ENCODE results near the gene PAM16. TPM values are rescaled to one million over a fixed set of nuclear protein-coding genes. Genes with fewer than 3 reads are reported as not detected.

The PAM16 gene
- total and polyA plus RNA-seq, 4 donors, result 18.3 to 55.3 (median 38.4) TPM

DNA sequence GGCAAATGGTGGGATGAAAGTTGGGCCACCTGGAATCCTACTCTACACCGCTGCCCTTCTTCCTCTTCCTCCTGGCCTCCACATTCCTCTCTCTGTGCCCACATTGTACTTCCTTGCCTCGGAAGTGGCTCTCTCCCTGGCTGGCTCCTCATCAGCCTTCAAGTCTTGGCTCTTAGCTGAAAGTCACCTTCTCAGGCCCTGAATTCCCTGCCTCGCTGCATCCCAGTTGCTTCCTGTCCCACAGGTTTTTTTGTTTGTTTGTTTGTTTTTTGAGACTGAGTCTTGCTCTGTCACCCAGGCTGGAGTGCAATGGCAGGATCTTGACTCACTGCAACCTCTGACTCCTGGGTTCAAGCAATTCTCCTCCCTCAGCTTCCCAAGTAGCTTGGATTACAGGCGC is 2.6 kb upstream of the PAM16 start:
- H3K36me3 ChIP-seq (ENCODE audit: control insufficient read depth, insufficient read depth, low read length), result peaks cover 38% of the 10 kb centered on the region
- no peak overlapping the region for H3K27ac ChIP-seq (ENCODE audit: low read depth, low read length)
- peaks cover 14% of the 10 kb centered on the region for H3K4me1 ChIP-seq (ENCODE audit: control insufficient read depth, insufficient read depth, low read length)
- no peaks in the 10 kb centered on the region for H3K9me3 ChIP-seq (ENCODE audit: control insufficient read depth, insufficient read depth, low read length)
- H3K27me3 ChIP-seq (ENCODE audit: control insufficient read depth, insufficient read depth, low read length), result no peaks in the 10 kb centered on the region
- 89% methylated on average over 2 of the region's 4 CpGs for WGBS (ENCODE audit: insufficient coverage)
- no peak for DNase-seq (ENCODE audit: low read depth in 4 of 6, low spot score in 6 of 6)
- no peak overlapping the region for H3K4me3 ChIP-seq (ENCODE audit: low read depth, low read length)

DNA sequence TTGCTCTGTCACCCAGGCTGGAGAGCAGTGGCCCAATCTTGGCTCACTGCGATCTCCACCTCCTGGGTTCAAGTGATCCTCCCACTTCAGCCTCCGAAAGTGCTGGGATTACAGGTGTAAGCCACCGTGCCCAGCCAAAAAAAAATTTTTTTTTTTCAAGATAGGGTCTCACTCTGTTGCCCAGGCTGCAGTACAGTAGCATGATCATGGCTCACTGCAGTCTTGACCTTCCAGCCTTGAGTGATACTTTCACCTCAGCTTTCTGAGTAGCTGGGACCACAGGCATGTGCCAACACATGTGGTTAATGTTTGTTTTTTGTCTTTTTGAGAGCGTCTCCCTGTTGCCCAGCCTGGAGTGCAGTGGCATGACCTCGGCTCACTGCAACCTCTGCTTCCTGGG is 1.7 kb upstream of the PAM16 start:
- Histone ChIP-seq H3K4me1 (ENCODE audit: control insufficient read depth, insufficient read depth, low read length) (peaks cover 14% of the 10 kb centered on the region), H3K4me3 (ENCODE audit: low read depth, low read length) (no peak overlapping the region), H3K27me3 (ENCODE audit: control insufficient read depth, insufficient read depth, low read length) (no peaks in the 10 kb centered on the region), H3K9me3 (ENCODE audit: control insufficient read depth, insufficient read depth, low read length) (no peaks in the 10 kb centered on the region), H3K27ac (ENCODE audit: low read depth, low read length) (no peak overlapping the region), H3K36me3 (ENCODE audit: control insufficient read depth, insufficient read depth, low read length) (peaks cover 39% of the 10 kb centered on the region)
- 83% methylated on average over 4 of the region's 5 CpGs for WGBS (ENCODE audit: insufficient coverage)
- no peak for DNase-seq (ENCODE audit: low read depth in 4 of 6, low spot score in 6 of 6)

DNA sequence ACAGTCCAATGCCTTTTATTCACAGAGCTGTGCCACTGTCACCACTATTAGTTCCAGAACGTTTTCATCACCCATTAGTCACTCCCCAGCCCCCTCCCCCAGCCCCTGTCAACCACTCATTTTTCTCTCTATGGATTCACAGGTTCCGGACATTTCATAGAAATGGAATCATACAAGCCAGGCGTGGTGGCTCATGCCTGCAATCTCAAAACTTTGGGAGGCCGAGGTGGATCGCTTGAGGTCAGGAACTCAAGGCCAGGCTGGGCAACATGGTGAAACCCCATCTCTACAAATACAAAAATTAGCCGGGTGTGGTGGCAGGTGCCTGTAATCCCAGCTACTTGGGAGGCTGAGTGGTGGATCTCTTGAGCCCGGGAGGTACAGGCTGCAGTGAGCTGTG is 759 bp upstream of the PAM16 start:
- WGBS (ENCODE audit: insufficient coverage), result 17% methylated on average over 1 of the region's 7 CpGs
- Histone ChIP-seq H3K36me3 (ENCODE audit: control insufficient read depth, insufficient read depth, low read length) (peaks cover 36% of the 10 kb centered on the region), H3K4me1 (ENCODE audit: control insufficient read depth, insufficient read depth, low read length) (peaks cover 14% of the 10 kb centered on the region), H3K27me3 (ENCODE audit: control insufficient read depth, insufficient read depth, low read length) (no peaks in the 10 kb centered on the region), H3K27ac (ENCODE audit: low read depth, low read length) (no peak overlapping the region), H3K9me3 (ENCODE audit: control insufficient read depth, insufficient read depth, low read length) (no peaks in the 10 kb centered on the region), H3K4me3 (ENCODE audit: low read depth, low read length) (no peak overlapping the region)
- DNase-seq (ENCODE audit: low read depth in 4 of 6, low spot score in 6 of 6), result no peak

DNA sequence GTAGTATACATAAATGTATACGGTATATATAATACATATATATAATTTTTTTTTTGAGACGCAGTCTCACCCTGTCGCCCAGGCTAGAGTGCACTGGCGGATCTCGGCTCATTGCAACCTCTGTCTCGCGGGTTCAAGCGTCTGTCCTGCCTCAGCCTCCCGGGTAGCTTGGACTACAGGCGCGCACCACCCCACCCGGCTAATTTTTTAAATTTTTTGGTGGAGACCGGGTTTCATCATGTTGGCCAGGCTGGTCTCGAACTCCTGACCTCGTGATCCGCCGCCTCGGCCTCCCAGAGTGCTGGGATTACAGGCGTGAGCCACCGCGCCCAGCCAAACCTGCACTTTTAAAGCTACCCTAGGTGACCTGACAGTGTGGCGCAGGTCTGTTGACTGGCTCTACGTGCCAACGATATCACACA is 745 bp downstream of the PAM16 start:
- Histone ChIP-seq H3K36me3 (ENCODE audit: control insufficient read depth, insufficient read depth, low read length) (peaks cover 31% of the 10 kb centered on the region), H3K27me3 (ENCODE audit: control insufficient read depth, insufficient read depth, low read length) (no peaks in the 10 kb centered on the region), H3K4me1 (ENCODE audit: control insufficient read depth, insufficient read depth, low read length) (peaks cover 20% of the 10 kb centered on the region), H3K27ac (ENCODE audit: low read depth, low read length) (peak overlapping the region; percentile 57), H3K4me3 (ENCODE audit: low read depth, low read length) (peak overlapping the region; percentile 66), H3K9me3 (ENCODE audit: control insufficient read depth, insufficient read depth, low read length) (no peaks in the 10 kb centered on the region)
- no peak for DNase-seq (ENCODE audit: low read depth in 4 of 6, low spot score in 6 of 6)
- 30% methylated on average over 23 of the region's 24 CpGs for WGBS (ENCODE audit: insufficient coverage)

DNA sequence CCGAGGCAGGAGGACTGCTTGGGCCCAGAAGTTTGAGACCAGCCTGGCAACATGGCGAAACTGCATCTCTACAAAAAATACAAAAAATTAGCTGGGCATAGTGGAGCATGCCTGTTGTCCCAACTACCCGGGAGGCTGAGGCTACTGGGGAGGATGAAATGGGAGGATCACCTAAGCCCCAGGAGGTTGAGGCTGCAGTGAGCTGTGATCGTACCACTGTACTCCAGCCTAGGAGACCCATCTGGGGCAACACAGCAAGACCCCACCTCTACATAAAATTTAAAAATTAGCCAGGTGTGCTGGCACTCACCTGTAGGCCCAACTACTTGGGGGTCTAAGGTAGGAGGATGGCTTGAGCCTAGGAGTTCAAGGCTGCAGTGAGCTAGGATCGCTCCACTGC is 1.8 kb downstream of the PAM16 start:
- Histone ChIP-seq H3K4me3 (ENCODE audit: low read depth, low read length) (no peak overlapping the region), H3K27ac (ENCODE audit: low read depth, low read length) (no peak overlapping the region), H3K9me3 (ENCODE audit: control insufficient read depth, insufficient read depth, low read length) (peaks cover under 1% of the 10 kb centered on the region), H3K36me3 (ENCODE audit: control insufficient read depth, insufficient read depth, low read length) (peaks cover 26% of the 10 kb centered on the region), H3K4me1 (ENCODE audit: control insufficient read depth, insufficient read depth, low read length) (peaks cover 28% of the 10 kb centered on the region), H3K27me3 (ENCODE audit: control insufficient read depth, insufficient read depth, low read length) (no peaks in the 10 kb centered on the region)
- no peak for DNase-seq (ENCODE audit: low read depth in 4 of 6, low spot score in 6 of 6)
- 100% methylated on average over 2 of the region's 5 CpGs for WGBS (ENCODE audit: insufficient coverage)

DNA sequence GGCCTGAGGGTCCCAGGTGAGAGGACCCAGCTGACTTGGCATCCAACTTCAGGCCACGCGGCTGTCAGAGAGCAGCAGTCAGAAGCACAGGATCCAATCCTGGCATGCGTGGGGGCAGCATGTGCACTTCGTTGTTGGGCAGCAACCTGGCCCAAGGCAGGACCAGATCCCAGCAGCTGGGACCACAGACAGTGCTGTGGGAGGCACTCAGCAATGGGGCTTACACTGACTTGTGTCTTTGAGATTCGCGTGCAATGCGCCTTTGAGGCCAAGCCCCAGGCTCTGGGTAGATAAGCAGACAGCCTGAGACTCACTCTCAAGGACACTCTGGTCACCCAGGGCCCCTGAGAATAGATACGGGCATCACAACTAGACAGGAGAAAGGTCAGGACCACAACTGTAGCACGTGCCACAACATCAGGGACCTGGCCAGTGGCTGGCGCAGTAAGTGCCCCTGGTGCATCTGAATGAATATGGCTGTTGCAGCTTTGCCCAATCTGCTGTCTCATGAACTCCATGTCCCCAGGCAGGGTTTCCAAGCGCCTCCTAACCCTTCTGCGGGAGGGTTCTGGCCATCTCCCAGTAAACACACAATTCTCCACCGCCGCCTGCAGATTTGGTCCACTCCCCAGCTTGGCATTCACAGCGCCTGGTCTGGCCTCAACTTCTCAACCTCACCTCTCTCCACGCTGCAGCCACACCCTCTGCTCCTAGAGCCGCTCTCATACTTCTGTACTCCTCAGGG is 3.2 kb downstream of the PAM16 start:
- peaks cover 1% of the 10 kb centered on the region for H3K9me3 ChIP-seq (ENCODE audit: control insufficient read depth, insufficient read depth, low read length)
- peaks cover 31% of the 10 kb centered on the region for H3K4me1 ChIP-seq (ENCODE audit: control insufficient read depth, insufficient read depth, low read length)
- H3K4me3 ChIP-seq (ENCODE audit: low read depth, low read length), result no peak overlapping the region
- no peaks in the 10 kb centered on the region for H3K27me3 ChIP-seq (ENCODE audit: control insufficient read depth, insufficient read depth, low read length)
- H3K36me3 ChIP-seq (ENCODE audit: control insufficient read depth, insufficient read depth, low read length), result peaks cover 23% of the 10 kb centered on the region
- no peak overlapping the region for H3K27ac ChIP-seq (ENCODE audit: low read depth, low read length)
- 87% methylated on average over 17 of the region's 17 CpGs for WGBS (ENCODE audit: insufficient coverage)
- no peak for DNase-seq (ENCODE audit: low read depth in 4 of 6, low spot score in 6 of 6)

DNA sequence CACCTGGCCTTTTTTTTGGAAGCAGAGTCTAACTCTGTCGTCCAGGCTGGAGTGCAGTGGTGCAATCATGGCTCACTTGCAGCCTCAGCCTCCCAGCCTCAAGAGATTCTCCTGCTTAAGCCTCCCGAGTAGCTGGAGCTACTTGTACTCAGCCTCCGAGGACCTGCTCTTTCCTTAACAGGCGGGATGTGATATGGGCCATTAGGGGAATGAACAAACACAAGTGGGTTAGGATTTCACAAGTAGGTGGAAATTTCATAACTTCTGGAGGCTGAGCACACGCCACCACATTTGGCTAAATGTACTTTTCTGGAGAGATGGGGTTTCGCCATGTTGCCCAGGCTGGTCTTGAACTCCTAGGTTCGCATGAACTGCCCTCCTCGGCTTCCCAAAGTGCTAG is 4.1 kb downstream of the PAM16 start:
- Histone ChIP-seq H3K27ac (ENCODE audit: low read depth, low read length) (no peak overlapping the region), H3K36me3 (ENCODE audit: control insufficient read depth, insufficient read depth, low read length) (peaks cover 25% of the 10 kb centered on the region), H3K9me3 (ENCODE audit: control insufficient read depth, insufficient read depth, low read length) (peaks cover 1% of the 10 kb centered on the region), H3K4me1 (ENCODE audit: control insufficient read depth, insufficient read depth, low read length) (peaks cover 32% of the 10 kb centered on the region), H3K27me3 (ENCODE audit: control insufficient read depth, insufficient read depth, low read length) (no peaks in the 10 kb centered on the region), H3K4me3 (ENCODE audit: low read depth, low read length) (no peak overlapping the region)
- no peak for DNase-seq (ENCODE audit: low read depth in 4 of 6, low spot score in 6 of 6)
- 89% methylated on average over 8 of the region's 8 CpGs for WGBS (ENCODE audit: insufficient coverage)

DNA sequence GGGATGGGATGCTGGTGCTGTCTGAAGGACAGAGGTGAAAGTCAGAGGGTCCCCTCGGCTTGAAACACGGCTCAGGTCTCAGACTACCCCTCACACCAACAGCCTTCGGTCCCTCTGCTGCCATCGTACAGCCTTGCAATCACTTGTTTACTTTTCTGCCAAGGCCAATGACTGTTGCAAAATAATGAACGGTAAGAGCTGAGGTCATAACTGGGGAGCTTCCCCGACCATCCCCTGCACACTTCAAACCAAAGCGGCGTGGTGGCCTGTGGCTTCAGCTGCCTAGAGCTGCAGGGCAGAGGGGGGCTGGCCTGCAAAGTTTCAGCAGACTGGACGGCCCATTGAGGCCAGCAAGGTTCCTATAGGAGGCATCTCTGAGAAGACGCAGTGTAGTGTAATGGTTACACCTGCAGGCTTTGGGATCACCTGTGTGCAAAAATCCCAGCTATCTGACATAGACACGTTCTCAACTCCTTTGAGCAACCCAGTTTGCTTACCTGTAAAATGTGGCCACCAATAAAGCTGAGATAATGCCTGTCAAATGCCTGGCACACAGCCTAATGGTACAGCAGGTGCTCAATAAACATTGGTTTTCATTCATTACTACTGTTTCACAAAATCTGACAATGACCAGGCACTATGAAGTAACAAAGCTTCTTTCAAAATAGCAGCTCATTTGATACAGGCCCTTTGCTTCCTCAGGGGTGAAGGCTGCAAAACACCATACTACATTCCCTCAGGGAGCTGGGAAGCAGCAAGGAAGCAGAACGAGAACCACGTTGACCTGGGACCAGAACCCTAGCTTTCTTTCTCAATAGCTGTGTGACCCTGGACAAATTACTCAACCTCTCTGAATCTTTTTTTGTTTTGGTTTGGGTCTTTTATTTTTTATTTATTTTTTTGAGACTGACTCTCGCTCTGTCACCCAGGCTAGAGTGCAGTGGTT is 5.0 kb downstream of the PAM16 start:
- 85% methylated on average over 8 of the region's 14 CpGs for WGBS (ENCODE audit: insufficient coverage)
- Histone ChIP-seq H3K4me1 (ENCODE audit: control insufficient read depth, insufficient read depth, low read length) (peaks cover 30% of the 10 kb centered on the region), H3K27me3 (ENCODE audit: control insufficient read depth, insufficient read depth, low read length) (no peaks in the 10 kb centered on the region), H3K36me3 (ENCODE audit: control insufficient read depth, insufficient read depth, low read length) (peaks cover 28% of the 10 kb centered on the region), H3K4me3 (ENCODE audit: low read depth, low read length) (no peak overlapping the region), H3K9me3 (ENCODE audit: control insufficient read depth, insufficient read depth, low read length) (peaks cover 1% of the 10 kb centered on the region), H3K27ac (ENCODE audit: low read depth, low read length) (no peak overlapping the region)
- no peak for DNase-seq (ENCODE audit: low read depth in 4 of 6, low spot score in 6 of 6)

DNA sequence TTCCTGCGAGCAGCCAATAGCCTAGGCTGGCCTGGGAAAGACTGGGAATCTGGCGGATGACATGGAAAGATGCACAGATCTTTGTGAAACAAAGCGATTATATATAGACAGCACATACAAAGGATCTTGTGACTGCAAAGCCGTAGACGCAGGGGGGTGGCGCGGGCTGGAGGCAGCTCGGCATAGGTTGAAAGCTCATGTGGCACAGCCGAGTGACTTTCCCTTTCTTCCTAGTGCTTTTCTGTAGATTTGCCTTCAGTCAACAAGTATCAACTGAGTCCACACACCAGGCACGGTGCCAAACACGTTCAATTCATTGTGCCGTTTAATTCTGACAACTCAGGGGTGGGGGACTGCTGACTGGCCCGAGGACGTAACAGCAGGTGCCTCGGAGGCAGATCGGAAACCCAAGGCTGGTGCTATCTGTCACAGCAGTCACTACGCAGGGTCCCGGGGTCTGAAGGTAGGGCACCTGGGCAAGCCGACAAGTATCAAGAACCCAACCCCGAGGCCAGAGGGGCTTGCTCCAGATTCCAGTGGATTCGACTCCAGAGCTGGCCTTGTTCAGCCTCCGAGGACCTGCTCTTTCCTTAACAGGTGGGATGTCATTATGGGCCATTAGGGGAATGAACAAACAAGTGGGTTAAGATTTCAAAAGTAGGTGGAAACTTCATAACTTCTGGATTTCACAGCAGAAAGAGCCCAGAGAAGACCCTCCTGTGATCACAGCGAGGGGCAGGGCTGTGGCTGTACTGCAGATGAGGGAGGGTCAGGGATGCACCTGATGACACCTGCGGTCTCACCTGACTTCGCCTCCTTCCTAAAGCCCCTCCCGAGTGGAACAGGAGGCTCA is 5.9 kb downstream of the PAM16 start:
- WGBS (ENCODE audit: insufficient coverage), result 69% methylated on average over 21 of the region's 26 CpGs
- H3K27ac ChIP-seq (ENCODE audit: low read depth, low read length), result peak overlapping the region; percentile 40
- DNase-seq (ENCODE audit: low read depth in 4 of 6, low spot score in 6 of 6), result peak in 2 of 6 donors; percentile 16 to 55

More for the DNA sequence above, 5.9 kb downstream of the PAM16 start:
- Histone ChIP-seq H3K27me3 (ENCODE audit: control insufficient read depth, insufficient read depth, low read length) (no peaks in the 10 kb centered on the region), H3K4me1 (ENCODE audit: control insufficient read depth, insufficient read depth, low read length) (peaks cover 32% of the 10 kb centered on the region), H3K36me3 (ENCODE audit: control insufficient read depth, insufficient read depth, low read length) (peaks cover 37% of the 10 kb centered on the region), H3K9me3 (ENCODE audit: control insufficient read depth, insufficient read depth, low read length) (peaks cover 1% of the 10 kb centered on the region), H3K4me3 (ENCODE audit: low read depth, low read length) (no peak overlapping the region)
